NB4 (cell line): Measurements from ENCODE around the gene PRRC2C.

Experiments
- DNase-seq: peaks from one replicate; pipeline ENCODE4 v3.0.0; 2010; ENCODE audit warnings: low read depth
- H3K4me3 ChIP-seq: one replicate; pipeline ENCODE4 v1.5.1; 2011; ENCODE audit warnings: mild to moderate bottlenecking, low read depth, low read length, moderate library complexity
- CTCF ChIP-seq: IDR thresholded peaks from one replicate; pipeline ENCODE4 v1.5.1; 2012; ENCODE audit warnings: low read depth, low read length
- MAX ChIP-seq: IDR thresholded peaks from 2 replicates; pipeline ENCODE4 v1.6.1; 2011; ENCODE audit warnings: low read depth, low read length
- MYC ChIP-seq: IDR thresholded peaks from 2 replicates; pipeline ENCODE4 v1.6.1; 2011; ENCODE audit warnings: low read depth, low read length
- POLR2A ChIP-seq: IDR thresholded peaks from 2 replicates; pipeline ENCODE4 v1.6.1; 2011; ENCODE audit warnings: mild to moderate bottlenecking; ENCODE audit not compliant: insufficient read length; ENCODE audit errors: extremely low read depth

The PRRC2C gene

GRCh38 chr1:171581226-171581625 lies 95.9 kb downstream of the PRRC2C start:
- no peak for DNase-seq
- H3K4me3 ChIP-seq: no peak overlapping the region
- no peak for TF ChIP-seq MAX
- no peak for TF ChIP-seq CTCF
- TF ChIP-seq POLR2A: no peak
- TF ChIP-seq MYC: no peak

GRCh38 chr1:171581766-171582165 lies 96.4 kb downstream of the PRRC2C start:
- H3K4me3 ChIP-seq: no peak overlapping the region
- no peak for DNase-seq
- TF ChIP-seq MYC (no peak), MAX (no peak), POLR2A (no peak)

GRCh38 chr1:171582589-171582988 lies 97.3 kb downstream of the PRRC2C start:
- no peak for TF ChIP-seq POLR2A
- no peak for TF ChIP-seq CTCF
- TF ChIP-seq MAX: no peak
- no peak for TF ChIP-seq MYC
- no peak overlapping the region for H3K4me3 ChIP-seq
- DNase-seq: no peak

DNA sequence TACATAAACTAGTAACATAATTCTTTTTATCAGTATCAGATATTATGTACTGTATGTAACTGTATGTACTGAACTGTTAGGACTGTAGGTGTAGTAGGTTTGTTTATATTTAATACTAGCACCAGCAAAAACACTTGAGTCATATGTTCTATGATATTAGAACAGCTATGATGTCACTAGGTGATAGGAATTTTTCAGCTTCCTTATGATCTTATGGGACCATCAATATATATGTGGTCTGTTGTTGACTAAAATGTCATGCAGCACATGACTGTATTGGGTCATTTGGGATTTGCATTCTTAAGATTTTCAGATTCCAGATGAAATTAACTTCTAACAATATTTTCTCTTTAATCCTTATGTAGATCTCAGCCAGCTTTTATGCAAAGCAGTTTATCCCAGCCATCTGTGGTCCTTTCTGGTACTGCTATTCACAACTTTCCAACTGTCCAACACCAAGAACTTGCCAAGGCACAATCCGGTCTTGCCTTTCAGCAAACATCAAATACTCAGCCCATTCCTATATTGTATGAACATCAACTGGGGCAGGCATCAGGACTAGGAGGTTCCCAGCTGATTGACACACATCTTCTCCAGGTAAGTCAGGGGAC lies 98.4 kb downstream of the PRRC2C start:
- TF ChIP-seq POLR2A (no peak), MYC (no peak), MAX (no peak), CTCF (no peak)
- no peak for DNase-seq
- H3K4me3 ChIP-seq: no peak overlapping the region

DNA sequence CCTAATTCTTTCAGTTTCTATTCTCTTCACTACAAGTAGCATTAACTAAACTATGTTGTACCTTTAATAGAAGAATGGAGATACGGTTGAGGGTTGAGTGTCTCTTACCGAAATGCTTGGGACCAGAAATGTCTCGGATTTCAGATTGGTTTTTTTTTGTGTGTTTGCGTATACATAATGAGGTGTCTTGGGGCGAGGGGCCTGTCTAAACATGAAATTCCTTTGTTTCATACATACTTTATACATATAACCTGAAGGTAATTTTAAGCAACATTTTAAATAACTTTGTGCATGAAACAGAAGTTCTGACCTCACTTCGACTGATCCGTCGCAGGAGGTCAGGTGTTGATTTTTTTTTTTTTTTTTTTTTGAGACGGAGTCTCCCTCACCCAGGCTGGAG lies 100.4 kb downstream of the PRRC2C start:
- no peak for DNase-seq
- H3K4me3 ChIP-seq: no peak overlapping the region
- no peak for TF ChIP-seq POLR2A
- no peak for TF ChIP-seq MAX
- TF ChIP-seq CTCF: no peak
- TF ChIP-seq MYC: no peak

DNA sequence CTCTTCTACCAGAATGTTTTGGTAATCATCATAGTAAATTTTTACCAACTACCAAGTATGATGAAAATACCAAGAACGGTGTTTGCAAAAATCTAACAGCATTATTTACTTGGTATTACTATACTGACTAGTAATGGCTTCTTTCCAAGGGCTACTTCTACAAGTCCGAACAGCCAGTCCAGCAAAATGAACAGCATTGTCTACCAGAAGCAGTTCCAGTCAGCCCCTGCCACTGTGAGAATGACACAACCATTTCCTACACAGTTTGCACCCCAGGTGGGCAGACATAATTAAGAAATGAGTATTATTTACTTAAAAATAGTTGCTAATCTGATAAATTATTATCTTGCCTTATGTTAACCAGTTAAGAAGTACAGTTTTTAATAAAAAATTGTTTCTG lies 102.9 kb downstream of the PRRC2C start:
- DNase-seq: no peak
- no peak for TF ChIP-seq POLR2A
- no peak for TF ChIP-seq CTCF
- no peak for TF ChIP-seq MYC
- no peak for TF ChIP-seq MAX

More for the DNA sequence above, 102.9 kb downstream of the PRRC2C start:
- no peak overlapping the region for H3K4me3 ChIP-seq
